ENCODE data around the gene RAB4A.

The RAB4A gene

DNA sequence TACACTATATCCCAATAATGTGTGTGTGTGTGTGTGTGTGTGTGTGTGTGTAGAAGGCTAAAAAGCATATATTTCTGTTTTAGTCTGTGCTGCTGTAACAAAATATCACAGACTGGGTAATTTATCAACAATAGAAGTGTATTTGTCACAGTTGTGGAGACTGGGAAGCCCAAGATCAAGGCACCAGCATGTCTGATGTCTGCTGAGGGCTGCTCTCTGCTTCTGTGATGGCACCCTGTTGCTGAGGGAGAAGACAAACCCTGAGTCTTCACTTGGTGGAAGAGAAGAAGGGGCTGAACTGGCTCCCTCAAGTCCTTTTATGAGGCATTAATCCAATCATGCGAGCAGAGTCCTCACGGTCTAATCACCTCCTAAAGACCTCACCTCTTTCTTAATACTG, 23.0 kb upstream of the RAB4A start:
- DNase-seq, result no peak

DNA sequence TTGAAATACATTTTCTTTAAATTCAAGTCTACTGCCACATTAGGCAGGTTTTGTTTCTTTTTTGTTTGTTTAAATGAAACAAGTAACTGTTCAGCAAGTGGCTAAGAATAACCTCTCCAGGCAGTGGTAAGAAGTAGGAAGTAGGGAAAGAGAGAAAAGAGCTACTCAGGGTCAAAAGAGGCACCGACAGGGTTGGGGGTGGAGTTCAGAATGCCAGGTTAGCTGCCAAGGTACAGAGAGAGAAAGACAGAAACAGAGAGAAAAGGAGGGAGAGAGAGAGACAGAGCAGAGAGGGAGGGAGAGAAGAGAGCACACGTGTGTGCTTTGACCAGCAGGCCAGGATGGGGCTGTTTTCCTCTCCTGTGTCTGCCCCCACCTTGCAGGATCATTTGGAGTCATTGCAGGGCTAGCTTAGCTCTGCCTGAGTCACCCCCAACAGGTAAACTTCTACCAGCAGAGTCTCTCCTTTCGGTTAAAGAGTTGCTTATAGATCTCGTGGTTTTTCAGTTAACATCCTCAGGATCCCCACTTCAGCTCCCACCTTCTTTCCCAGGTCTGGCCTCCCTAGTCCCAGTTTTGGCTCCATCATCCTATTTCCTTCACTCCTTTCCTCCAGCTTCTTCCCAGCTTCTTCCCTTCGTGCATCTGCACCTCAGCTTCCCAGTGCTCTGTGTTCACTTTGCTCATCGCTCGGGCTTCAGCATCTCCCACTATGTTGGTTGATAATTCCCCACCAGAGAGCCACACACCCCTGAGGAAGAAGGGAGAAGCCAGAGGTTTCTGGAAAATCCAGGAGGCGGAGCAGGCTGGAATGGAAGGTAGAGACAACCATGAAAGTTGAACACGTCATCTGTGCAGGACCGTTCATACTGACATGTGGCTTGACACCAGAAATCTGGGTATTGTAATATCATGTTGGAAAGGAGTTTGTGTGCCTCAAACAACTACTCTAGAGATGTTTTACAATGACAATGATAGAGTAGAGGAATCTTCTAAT, 21.8 kb upstream of the RAB4A start:
- no peak for DNase-seq

DNA sequence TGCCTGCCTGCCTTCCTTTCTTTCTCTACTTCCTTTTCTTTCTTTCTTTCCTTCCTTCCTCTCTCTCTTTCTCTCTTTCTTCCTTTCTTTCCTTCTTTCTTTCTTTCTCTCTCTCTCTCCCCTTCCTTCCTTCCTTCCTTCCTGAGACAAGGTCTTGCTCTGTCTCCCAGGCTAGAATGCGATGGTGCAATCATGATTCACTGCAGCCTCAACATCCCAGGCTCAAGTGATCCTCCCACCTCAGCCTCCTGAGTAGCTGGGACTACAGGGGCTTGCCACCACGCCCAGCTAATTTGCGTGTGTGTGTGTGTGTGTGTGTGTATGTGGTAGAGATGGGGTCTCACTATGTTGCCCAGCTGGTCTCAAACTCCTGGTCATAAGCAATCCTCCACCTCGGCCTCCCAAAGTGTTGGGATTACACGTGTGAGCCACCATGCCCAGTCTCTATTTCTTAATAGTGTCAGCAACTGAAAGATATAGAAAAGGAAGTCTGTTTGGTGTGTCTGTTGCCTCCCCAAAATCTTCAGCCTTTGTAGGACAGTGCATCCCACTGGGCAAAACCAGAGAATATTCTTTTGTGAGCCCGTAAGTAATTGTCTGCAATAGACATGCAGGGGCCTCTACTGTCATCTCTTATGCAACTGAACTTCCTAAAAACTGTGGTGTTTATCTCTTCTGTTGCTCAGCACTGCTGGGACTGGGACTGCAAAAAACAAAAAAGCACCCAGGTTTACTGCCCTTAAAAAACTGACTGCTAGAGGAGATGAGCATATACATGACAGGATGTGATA, 20.9 kb upstream of the RAB4A start:
- DNase-seq, result no peak

DNA sequence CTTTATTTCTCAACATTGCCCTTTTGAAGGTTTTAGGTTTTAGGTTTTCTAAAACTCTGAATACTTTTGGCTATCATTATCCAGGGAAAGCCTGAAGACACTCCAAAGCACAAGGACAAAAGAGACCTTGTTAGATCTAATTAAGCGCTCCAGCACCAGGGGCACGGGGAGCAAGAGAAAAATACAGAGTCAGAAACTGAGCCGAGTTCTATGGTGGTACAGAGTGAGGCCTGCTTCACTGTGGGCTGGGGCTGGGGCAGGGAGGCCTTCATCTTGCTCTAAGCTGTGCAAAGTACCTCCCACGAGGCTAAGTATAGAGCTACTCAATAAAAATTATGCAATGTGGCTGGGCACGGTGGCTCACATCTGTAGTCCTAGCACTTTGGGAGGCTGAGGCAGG, 19.7 kb upstream of the RAB4A start:
- no peak for DNase-seq

DNA sequence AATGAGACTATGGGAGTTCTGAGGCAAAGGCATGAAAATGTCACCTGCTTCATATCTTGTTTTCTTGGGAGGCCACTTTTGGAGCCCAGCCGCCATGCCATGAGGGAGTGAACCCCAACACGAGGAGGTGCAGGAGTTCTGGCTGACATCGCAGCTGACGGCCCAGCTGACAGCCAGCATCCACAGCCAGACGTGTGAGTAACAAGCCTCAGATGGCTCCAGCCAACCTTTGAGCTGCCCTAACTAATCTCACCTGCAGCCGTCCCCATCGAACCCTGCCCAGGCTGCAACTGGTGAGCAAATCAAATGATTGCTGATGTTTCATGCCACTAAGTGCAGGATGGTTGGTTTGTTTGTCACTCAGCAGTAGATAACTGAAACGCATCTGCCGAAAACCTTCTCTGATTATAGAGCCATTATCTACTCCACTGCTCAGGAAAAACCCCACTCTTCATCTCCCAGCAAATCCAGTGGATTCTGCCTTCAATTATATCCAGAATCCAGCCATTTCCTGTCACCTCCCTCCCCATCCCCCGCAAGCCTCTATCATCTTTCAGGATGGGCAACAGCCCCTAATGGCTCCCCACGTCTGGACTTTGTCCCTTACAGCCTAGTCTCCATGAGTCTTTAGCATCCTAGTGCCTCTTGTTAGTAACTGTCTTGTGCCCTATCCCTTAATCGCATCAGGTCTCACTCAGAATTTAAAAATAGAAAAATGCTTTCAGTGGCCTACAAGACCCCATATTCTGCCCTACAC, 18.5 kb upstream of the RAB4A start:
- DNase-seq, result no peak

DNA sequence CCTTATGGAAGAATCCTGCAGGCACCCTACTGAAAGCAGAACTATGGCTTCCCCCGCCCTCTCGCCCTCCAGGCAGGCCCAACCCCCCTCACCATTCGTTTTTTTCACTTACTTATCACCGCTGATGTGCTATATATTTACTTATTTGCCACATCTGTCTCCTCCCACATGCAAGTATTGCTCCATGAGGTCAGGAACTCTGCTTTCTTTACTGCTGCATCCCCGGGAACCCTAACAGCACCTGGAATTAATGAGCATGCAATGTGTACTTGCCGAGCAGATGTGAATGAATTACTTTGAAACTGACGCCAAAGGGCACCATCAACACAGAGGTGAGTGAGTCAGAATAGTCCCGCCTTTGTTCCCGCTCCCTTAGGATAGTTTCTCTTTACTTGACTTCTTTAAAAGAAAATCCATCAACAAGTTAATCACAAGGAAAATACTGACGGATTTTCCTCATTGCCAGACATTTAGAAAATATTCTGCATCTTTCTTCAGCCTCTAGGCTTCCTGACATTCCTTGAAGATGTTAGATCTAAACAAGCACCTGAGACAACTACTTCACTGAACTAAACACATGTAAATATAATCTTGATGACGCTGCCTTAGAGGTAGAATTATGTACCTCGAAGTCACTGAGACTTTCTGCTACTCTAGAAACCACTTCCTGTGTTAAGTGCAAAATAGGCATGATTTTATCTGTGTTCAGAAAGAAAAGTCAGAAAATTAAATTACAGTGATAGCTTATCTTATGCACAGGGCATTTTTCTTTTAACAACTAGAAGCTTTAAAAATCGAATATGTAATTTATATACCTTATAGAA, 17.5 kb upstream of the RAB4A start:
- DNase-seq, result peak; percentile 10

DNA sequence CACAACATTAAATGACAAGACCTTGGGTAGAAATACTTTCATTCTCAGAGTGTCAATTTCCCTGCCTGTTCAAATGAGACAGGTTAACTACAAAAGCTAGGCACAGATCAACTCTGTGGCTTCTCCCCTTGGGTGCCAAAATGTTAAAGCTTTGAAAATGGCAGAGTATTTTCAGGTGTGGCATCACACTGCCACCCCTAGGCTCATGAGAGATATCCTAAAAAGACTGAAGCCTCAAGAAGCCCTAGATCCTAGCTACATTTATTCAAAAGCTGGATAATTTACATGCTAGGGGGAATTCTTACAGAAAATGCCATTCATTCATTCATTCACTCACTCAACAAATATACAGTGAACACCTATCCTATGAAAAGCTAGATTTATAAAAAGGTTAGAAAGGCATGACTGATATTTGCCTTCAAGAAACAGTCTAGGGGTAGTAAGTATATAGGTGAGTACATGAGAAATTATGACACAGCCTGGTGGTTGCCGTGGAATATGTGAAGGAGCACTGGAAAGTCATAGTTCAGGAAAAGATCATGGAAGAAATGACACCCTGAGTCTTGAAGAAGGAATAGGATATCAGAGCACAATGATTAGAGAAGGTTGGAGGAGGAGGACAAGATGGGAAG, 15.9 kb upstream of the RAB4A start:
- peak; percentile 66 for DNase-seq

DNA sequence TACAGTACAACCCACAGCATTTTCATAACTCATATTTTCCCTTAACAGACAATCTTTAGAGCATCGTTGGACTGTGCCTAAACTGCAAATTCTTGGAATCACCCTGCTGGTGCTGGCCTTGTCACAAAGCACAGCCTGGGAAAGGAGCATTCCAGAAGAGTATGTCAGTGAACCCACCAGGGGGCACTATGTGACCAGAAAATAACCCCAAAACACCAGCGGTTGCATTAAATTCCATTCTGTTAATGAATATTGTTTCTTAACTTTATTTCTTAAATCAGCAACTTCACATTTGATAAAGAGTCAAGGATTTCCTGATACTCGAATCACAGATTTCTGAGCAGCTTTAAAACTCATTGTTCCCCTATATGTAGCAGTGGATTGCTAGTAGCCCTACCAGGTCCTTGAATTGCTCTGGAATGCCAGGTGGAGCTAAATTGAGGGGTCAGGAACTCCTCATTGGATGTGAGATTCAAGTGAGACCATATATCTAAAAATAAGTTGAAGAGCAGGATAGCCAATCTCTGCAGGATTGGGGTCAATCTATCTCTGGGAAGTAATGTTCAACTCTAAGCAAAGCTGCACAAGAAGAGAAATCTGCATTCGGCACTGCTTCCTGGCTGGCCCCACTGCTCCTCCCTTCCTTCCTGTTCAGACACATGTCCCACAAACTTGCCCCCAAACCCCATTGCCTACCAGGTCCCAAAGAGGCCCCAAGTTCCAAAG, 12.7 kb upstream of the RAB4A start:
- peak; percentile 58 for DNase-seq

DNA sequence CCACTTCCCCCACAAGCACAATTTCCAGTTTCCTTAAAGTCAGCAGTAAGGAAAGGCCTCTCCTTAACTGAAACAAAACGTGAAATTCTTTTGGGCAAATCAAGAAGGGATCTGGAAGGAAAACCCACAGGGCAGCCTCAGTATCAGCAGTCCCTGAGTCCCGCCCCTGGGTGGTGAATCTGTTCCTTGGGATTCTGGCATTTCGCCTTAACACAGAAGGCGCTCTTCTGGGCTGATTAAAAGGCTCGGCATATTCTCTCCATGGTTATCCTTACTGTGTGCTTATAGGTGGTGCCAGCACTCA, 12.2 kb upstream of the RAB4A start:
- DNase-seq, result no peak

DNA sequence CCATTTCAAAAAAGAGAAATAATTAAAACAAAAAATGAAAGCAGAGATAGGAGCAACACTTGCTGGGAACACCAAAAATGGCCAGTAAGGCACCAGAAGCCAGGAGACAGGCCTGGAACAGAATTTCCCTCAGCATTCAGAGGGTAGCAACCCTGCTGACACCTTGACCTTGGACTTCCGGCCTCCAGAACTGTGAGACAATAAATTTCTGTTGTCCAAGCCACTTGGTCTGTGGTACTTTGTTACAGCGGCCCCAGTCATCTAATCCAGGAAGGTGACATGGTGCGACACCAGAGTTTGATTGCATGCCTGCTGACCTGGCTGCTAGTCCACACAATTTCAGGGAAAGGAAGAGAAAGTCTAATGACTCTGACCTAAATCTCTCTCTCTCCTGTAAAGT, 10.6 kb upstream of the RAB4A start:
- no peak for DNase-seq

DNA sequence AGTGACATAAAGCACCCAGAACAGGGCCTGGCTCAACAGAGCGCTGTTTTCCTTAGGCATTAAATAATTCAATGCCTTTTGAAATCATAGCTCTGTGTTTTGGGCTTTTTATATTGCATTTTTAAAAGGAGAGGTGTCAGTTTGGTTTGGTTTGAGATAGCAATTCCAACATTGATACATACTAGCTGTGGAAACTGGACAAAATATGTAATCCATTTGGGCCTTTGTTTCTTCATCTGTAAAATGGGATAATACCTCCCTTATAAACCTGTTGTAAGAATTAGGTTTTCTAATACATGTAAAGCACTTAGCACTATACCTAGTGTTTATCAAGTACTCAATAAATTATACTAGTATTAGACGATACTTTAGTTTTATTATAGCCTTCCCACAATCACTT, 8.7 kb upstream of the RAB4A start:
- no peak for DNase-seq

DNA sequence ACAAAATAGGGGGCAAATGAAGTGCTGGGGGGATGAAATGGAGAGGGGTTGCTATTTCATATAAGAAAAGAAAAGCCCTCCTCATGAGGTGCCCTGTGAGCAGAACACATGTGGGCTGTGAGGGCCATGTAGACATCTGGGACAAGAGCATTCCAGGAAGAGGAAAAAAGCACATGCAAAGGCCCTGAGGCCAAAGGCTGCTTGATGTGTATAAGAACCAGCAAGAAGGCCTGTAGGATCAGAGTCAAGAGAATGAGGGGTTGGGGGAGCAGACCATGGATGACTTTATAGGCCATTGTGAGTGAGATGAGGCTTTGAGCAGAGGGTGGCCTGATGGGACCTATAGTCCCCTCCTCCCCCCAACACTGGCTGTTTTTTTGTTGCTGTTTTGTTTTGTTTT, 7.7 kb upstream of the RAB4A start:
- DNase-seq, result no peak

DNA sequence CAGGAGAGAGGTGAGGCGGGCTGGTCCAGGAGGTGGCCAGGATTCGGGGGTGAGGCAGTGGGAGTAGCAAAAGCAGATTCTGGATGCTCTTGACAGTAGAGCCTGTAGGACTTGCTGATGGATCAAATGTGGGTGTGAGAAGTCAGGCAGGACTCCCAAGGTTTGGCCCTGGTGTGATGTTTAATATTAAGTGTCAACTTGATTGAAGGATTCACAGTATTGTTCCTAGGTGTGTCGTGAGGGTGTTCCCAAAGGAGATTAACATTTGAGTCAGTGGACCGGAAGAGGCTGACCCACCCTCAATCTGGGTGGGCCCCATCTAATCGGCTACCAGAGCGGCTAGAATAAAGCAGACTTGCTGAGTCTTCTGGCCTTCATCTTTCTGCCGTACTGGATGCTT, 6.8 kb upstream of the RAB4A start:
- no peak for DNase-seq

DNA sequence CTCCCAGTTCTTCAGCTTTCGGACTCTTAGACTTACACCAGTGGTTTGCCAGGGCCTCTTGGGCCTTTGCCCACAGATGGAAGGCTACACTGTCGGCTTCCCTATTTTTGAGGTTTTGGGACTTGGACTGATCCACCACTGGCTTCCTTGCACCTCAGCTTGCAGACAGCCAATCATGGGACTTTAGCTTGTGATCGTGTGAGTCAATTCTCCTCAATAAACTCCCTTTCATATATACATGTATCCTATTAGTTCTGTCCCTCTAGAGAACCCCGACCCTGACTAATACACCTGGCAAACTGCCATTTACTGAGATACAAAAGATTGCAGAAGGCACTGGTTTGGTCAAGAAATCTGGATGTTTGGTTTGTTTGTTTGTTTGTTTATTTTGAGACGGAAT, 6.4 kb upstream of the RAB4A start:
- no peak for DNase-seq

DNA sequence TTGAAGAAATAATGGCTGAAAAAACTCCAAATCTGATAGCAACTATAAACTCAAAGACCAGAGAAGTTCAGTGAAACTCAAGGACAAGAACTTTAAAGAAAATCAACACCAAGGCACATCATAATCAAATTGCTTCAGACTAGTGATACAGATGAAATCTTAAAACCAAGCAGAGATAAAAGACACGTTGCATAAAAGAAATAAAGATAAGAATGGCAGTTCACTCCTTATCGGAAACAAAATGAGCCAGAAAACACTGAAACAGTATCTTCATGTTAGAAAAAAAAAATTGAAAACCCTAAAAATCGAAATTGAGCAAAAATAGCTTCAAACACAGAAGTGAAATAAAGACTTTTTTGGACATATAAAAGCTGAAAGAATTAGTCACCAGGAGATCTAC, 4.6 kb upstream of the RAB4A start:
- no peak for DNase-seq

DNA sequence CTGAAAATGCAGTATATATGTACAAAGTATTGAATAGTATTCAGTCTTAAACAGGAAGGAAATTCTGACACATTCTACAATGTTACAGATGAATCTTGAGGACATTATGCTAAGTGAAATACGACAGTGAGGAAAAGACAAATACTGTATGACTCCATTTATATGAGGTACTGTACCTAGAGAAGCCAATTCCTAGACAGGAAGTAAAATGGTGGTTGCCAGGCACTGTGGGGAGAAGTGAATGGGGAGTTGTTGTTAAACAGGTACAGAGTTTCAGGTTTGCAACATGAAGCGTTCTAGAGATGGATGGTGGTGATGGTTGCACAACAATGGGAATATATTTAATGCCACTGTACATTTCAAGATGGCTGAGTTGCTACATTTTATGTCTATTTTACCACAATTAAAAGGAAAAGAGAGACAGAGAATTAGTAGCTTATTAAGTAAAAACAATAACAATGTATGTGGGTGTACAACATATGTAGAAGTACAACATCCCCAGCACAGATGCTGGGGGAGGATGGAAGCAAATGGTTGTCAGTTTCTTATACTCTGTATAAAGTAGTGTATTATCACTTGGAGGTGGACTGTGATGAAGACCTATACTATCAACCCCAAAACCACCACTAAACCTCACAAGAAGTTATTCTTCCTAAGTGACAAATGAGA, 3.9 kb upstream of the RAB4A start:
- no peak for DNase-seq

DNA sequence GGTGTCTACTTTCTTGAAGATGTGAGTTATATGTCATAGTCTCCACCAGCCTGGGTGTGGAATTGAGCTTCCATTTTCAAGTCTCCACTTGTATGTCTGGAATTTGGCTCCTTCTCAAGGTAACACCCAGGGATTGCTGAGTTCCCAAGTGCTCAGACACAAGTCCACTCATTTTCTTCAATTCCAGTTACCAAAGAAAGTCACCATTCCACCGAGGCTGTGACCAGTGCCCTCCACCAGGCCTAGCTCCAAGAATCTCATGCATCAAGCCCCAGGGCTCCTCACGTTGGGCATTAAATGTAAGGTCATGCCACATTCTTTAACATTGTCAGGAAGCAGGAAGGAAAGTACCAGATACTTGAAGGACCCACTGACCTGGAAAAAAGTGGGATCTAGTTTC, 2.4 kb upstream of the RAB4A start:
- no peak for DNase-seq

DNA sequence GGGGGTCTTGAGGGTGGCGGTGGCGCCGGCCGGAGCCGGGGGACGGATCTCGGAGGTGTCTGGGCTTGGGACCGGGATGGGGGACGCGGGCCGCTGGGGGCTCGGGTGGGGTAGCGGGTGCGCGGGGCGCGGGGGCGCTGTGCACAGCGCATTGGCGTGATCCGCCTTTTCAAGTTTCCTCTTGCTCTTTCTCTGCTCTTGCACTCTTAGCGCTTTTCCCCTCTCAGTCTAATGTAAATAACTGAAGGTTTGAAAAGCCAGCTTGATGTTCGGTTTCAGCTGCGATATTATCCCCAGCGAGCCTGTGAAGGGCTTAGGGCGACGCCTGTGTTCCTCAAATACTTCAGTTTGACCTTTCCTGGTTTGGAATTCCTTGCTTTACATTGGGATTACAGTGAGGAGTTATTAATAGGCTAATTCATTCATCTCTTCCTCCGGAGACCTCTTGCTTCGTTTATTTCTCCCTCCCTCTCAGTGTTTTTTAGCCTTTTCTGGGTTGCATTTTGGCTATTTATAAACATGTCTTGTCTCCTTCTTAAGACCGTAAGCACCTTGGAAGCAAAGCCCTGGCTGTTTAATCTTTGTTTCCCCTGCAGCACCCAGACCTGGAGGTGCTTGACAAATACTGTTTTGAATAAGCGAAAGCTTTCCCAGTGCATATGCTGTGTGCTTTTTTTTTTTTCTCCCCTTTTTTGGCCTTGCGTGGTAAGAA, 693 bp downstream of the RAB4A start:
- peak; percentile 47 for DNase-seq

DNA sequence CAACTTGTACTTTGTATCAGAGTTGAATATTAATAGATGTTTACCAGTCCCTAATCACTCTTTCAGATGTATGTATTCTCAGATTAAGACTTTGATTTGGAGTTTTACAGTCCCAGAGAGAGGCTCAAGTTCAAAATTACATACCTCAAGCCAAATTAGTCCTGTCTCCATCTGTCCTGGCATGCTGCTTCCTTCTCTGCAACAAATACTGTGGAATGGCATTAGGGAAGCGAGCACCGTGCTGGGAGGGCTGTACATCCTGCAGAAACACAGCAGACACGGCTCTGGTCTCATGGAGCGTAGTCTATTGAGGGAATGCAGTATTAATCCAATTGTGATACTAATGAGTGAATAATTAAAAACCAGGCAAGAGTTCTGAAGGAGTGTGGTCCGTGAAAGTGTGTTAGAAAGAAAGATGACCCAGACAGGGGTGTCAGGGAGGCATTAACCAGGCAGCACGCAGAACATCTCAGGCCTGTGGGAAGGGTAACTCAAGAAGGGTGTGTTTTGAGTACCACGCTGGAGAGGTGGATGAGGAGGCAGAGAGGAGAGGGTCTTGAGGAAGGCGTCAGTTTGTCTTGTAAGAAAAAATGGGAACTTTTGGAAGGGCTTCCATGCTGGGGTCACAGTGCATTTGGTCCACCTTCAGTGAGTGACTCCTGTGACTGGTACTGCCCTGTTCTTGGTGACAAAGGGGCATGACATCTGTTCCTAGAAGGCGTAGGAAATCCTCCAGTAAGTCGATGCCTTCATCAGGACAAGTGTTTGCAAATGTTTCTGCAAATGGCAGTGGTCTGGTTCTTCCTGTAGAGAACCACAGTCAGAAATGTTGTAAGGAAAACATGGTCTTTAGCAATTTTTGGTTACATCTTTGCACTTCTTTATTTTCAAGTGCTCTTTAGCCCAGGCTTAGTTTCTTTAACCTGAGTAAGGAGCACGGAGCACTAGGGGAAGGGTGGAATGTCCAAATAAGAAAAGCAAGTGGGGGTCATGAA, 1.6 kb downstream of the RAB4A start:
- DNase-seq, result peak; percentile 47
